ENCODE measurements around the gene NGF.

DNA sequence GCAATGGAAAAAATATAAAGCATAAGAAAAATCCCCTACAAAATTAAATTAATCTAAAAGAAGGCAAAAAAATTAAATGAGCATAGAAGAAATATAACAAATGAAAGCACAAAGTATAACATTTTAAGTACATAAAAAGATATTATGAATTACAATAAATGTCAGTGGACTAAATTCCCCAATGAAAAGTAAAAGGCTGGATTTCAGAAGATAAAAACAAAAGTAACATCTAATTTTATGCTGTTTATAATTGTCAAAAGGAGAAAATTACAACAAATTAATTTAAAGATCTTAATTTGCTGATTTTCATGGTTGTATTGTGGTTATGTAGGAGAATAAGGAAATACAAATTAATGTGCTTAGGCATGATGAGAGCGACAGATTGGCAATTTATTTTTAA lies 92.8 kb downstream of the NGF start:
- TF ChIP-seq, protein P1, sequence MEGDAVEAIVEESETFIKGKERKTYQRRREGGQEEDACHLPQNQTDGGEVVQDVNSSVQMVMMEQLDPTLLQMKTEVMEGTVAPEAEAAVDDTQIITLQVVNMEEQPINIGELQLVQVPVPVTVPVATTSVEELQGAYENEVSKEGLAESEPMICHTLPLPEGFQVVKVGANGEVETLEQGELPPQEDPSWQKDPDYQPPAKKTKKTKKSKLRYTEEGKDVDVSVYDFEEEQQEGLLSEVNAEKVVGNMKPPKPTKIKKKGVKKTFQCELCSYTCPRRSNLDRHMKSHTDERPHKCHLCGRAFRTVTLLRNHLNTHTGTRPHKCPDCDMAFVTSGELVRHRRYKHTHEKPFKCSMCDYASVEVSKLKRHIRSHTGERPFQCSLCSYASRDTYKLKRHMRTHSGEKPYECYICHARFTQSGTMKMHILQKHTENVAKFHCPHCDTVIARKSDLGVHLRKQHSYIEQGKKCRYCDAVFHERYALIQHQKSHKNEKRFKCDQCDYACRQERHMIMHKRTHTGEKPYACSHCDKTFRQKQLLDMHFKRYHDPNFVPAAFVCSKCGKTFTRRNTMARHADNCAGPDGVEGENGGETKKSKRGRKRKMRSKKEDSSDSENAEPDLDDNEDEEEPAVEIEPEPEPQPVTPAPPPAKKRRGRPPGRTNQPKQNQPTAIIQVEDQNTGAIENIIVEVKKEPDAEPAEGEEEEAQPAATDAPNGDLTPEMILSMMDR (IDR thresholded peaks at IDR 0.05) = no peak
- TF ChIP-seq POLR2A (IDR thresholded peaks at IDR 0.05) = no peak
